Activated CD4-positive, alpha-beta memory T cell treated with anti-CD3 and anti-CD28 coated beads for 36 hours (primary cell): Measurements from ENCODE around the gene RAB35. TPM values are rescaled to one million over a fixed set of nuclear protein-coding genes. Genes with fewer than 3 reads are reported as not detected.

Experiments used
- CTCF ChIA-PET: fragments of 350-600 bp; sonication (Branson Sonifier 250); formaldehyde crosslinking; loops from one replicate; lab custom pipeline; 2021; ENCODE audit warnings: antibody characterized with exemption, inconsistent platforms; lab: Charles Lee
- POLR2A ChIA-PET: fragments of 350-600 bp; sonication (Branson Sonifier 250); formaldehyde crosslinking; loops from one replicate; lab custom pipeline; 2021; ENCODE audit warnings: antibody characterized with exemption; lab: Charles Lee
- DNase-seq: peaks from one replicate; pipeline ENCODE4 v3.0.0-alpha.2; 2020
- H3K27ac Mint-ChIP-seq: one replicate; pipeline ENCODE4 v1.8.0; 2021; ENCODE audit warnings: mixed read lengths
- H3K27me3 Mint-ChIP-seq: one replicate; pipeline ENCODE4 v1.8.0; 2021; ENCODE audit warnings: mixed read lengths
- H3K36me3 Mint-ChIP-seq: one replicate; pipeline ENCODE4 v1.8.0; 2021; ENCODE audit warnings: mixed read lengths
- H3K4me1 Mint-ChIP-seq: one replicate; pipeline ENCODE4 v1.8.0; 2021; ENCODE audit warnings: low read depth, mixed read lengths
- H3K4me3 Mint-ChIP-seq: one replicate; pipeline ENCODE4 v1.8.0; 2021; ENCODE audit warnings: mild to moderate bottlenecking, mixed read lengths
- H3K9me3 Mint-ChIP-seq: one replicate; pipeline ENCODE4 v1.8.0; 2021; ENCODE audit warnings: mixed read lengths
- intact Hi-C: fragments of 100-400 bp; cut with micrococcal nuclease; formaldehyde crosslinking; loops from one replicate; pipeline ENCODE4 v1.15.1; 2023
- total RNA-seq, 2 experiments: library from RNA; stranded (reverse); gene quantifications; one replicate each; pipeline ENCODE4 v1.2.3, GENCODE V29; 2021

Gene RAB35
- total RNA-seq, 2 experiments from 2014 or later: 62.1 to 66.4 TPM

DNA sequence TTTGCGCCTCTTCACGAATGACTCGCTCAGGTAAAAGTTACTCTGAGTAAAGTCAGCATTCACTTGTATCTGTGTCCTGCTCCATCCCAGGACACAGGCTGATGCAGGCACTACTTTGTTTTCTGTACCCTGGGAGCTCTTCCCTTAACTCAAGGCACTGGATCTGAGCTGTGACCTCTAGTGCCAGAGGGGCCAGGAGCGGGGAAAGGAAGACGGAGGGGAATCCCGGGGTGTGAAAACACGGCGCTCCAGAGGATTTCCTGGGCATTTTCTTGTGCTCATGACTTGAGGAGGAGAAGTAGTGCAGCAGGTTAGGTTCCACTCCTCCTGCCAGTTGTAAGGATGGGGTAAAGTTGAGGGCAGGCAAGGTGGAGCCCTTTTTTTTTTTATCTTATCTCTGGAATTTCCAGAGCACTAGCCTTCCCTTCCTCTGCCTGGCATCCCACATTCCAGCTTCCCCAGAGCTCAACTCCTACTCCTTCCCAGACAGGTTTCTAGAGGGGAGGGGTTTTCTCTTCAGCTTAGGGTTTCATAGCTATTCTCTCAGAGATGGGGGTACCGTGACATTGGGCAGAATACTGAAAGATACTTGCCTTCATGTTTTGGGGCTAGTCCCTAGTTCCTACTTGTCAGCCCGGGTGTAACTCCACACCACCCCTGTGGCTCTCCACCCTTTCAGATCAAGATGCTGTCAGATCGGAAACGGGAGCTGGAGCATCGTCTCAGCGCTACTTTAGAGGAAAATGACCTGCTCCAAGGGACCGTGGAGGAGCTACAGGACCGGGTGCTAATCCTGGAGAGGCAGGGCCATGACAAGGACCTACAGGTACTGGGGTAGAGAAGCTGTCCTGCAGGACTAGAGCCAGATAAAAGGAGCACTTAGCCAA is 52.3 kb downstream of the RAB35 start:
- ChIA-PET CTCF (no interaction called here), POLR2A (no interaction called here)
- intact Hi-C loops: no loop called here
- Mint-ChIP-seq H3K27me3 (no peaks in the 10 kb centered on the region), H3K27ac (no peak overlapping the region), H3K36me3 (peaks cover 59% of the 10 kb centered on the region), H3K4me1 (peaks cover 7% of the 10 kb centered on the region), H3K9me3 (no peaks in the 10 kb centered on the region), H3K4me3 (no peak overlapping the region)
- no peak for DNase-seq

DNA sequence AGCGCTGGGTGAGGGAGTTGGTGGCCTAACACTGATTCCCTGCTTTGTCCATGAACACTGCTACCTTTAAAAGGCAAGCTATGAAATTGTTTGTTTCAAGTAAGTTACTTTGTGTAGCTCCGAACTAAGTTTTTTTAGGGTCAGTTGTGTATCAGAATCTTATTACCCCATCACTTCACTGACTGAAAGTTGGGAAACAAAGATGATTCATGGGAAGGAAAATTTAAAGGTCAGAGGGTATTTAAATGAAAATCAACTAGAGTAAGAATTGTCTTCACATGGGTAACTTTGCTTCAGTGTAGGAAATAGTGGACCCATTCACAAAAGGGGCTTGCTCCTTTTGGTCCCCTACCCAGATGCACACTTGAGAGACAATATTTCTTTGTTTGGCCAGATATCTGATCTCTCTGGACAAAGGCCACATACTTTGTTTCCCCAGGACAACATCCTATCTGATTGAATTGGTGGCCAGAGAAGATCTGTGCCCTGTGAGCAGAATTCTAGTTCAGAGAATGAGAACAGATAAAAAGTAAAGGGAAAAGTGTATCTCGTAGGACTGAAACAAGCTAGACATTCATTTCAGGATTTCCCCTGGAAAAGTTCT is 53.5 kb downstream of the RAB35 start:
- intact Hi-C loops: no loop called here
- CTCF ChIA-PET: no interaction called here
- POLR2A ChIA-PET: no interaction called here
- Mint-ChIP-seq H3K27me3 (no peaks in the 10 kb centered on the region), H3K36me3 (peaks cover 54% of the 10 kb centered on the region), H3K4me1 (peaks cover 7% of the 10 kb centered on the region), H3K4me3 (no peak overlapping the region), H3K9me3 (no peaks in the 10 kb centered on the region), H3K27ac (no peak overlapping the region)
- DNase-seq: no peak

DNA sequence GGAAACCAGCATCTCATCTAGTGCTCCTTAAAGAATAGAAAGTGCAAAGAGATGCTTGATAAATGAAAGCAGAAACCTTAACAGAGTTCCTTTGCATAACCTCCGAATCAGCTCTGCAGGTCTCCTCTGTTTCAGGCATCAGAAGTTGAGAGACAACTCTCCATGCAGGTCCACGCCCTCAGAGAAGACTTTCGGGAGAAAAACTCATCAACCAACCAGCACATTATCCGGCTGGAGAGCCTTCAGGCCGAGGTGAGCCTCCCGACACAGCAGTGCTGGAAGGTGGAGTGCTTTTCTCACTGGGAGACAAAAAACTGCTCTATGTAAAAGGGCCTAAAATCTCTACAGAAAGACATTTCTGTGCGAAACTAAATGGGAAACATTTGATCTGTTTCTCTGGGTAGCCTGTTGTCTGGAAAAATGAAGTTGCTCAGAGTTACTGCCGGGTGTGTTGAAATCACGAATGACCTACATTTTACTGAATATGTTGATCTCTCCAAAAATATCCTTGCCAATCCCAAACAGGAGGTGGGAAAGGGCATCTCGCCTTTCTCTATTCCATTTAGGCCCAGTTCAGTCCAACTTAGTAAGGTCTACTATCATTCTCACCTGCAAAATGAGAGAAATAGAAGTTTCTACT is 54.9 kb downstream of the RAB35 start:
- ChIA-PET CTCF (no interaction called here), POLR2A (no interaction called here)
- H3K9me3 Mint-ChIP-seq: no peaks in the 10 kb centered on the region
- H3K36me3 Mint-ChIP-seq: peaks cover 44% of the 10 kb centered on the region
- no peaks in the 10 kb centered on the region for H3K27me3 Mint-ChIP-seq
- no peak overlapping the region for H3K4me3 Mint-ChIP-seq
- intact Hi-C loops: no loop called here
- DNase-seq: no peak
- peaks cover 7% of the 10 kb centered on the region for H3K4me1 Mint-ChIP-seq
- H3K27ac Mint-ChIP-seq: no peak overlapping the region

DNA sequence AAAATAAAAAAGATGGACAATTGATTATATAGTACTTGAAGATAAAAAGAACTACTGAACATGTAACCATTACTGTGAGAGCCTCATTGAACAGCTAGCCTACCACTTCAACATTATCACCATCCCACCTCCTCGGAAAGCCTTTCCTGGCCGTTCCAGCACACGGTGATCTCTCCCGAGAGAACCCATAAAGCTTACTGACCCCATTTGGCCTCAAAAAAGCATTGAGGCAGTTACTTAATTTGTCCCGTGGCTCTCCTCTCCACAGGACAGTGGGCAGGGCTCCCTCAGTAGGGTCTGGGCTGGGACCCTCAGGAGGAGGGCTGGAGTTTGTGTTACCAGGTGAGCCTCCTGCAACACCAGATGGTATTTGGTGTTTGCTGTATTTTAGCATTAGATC is 55.8 kb downstream of the RAB35 start:
- Mint-ChIP-seq H3K36me3 (peaks cover 37% of the 10 kb centered on the region), H3K27ac (no peak overlapping the region), H3K4me3 (no peak overlapping the region), H3K4me1 (peaks cover 7% of the 10 kb centered on the region), H3K9me3 (no peaks in the 10 kb centered on the region), H3K27me3 (no peaks in the 10 kb centered on the region)
- intact Hi-C loops: no loop called here
- no peak for DNase-seq
- ChIA-PET POLR2A (no interaction called here), CTCF (no interaction called here)

DNA sequence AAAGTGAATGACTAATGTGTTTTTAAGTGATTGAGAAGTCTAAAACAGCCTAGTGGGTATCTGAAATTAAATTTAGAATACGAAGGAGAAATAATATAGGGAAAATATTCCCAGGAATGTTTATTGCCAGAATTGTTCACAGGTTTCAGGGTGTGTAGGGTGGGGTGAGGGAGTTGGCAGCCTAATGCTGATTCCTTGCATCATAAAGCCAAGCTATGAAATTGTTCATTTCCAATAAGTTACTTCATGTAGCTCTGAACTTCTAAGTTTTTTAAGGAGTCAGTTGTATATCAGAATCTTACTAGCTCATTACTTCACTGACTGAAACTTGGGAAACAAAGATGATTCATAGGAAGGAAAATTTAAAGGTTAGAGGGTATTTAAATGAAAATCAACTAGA is 56.4 kb downstream of the RAB35 start:
- Mint-ChIP-seq H3K9me3 (no peaks in the 10 kb centered on the region), H3K27me3 (no peaks in the 10 kb centered on the region), H3K4me3 (no peak overlapping the region), H3K27ac (no peak overlapping the region), H3K4me1 (peaks cover 7% of the 10 kb centered on the region), H3K36me3 (peaks cover 36% of the 10 kb centered on the region)
- ChIA-PET POLR2A (no interaction called here), CTCF (no interaction called here)
- no peak for DNase-seq
- intact Hi-C loops: no loop called here

DNA sequence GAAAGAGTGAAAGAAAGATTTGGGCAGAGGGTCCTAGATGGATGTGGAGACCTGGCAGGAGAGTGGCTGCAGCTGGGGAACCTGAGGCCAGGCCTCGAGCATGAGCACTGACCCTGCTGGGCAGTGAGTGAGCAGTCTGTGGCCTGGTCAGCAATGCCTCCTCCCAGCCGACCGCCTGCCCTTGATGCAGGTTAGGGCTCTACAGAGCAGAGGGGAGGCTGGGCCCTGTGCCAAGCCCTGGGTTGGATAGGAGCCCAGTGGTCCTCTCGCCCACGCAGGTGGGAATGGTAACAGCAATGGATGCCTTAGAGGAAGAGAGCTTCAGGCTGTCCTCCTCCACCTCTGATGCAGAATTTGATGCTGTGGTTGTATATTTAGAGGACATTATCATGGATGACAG is 59.8 kb downstream of the RAB35 start:
- no peak overlapping the region for H3K4me3 Mint-ChIP-seq
- POLR2A ChIA-PET: no interaction called here
- CTCF ChIA-PET: no interaction called here
- no peaks in the 10 kb centered on the region for H3K9me3 Mint-ChIP-seq
- no peak overlapping the region for H3K27ac Mint-ChIP-seq
- no peak for DNase-seq
- peaks cover 14% of the 10 kb centered on the region for H3K4me1 Mint-ChIP-seq
- H3K36me3 Mint-ChIP-seq: peaks cover 32% of the 10 kb centered on the region
- H3K27me3 Mint-ChIP-seq: no peaks in the 10 kb centered on the region
- intact Hi-C loops: no loop called here

DNA sequence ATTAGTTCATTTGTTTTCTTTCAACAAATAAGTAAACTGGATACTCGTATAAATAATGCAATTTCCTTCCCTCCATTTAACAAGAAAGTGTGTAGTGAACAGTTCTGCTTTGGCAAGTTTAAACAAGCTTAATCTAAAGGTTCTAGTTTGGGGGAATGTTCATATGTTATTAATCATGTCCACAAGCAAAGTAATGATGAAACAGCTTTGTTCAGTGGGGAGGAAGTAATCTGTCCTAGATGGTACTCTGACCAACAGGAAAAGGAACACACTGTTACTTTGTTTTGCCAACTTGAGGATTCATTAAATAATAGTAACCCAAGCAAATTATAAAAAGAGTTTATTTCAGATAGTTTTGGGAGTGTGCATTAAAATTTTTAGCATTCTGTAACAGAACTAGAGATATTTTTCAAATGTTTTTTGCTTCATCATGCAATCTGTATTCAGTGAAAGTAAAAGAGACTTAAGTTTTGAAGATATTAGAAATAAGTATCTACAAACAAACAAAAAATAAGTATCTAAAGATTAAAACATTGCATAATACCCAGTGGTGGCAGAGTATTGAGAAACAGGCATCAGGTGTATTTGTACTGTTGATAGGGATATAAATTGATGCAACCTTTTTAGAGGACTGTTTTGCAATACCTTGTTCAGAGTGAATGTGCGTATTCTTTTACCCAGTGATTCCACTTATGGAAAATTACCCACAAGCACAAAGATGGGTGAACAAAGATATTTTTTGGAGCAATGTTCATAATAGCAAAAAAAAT is 61.1 kb downstream of the RAB35 start:
- Mint-ChIP-seq H3K9me3 (no peaks in the 10 kb centered on the region), H3K4me1 (peaks cover 17% of the 10 kb centered on the region), H3K4me3 (no peak overlapping the region), H3K36me3 (peaks cover 30% of the 10 kb centered on the region), H3K27ac (no peak overlapping the region), H3K27me3 (no peaks in the 10 kb centered on the region)
- ChIA-PET POLR2A (no interaction called here), CTCF (no interaction called here)
- no peak for DNase-seq
- intact Hi-C loops: no loop called here

DNA sequence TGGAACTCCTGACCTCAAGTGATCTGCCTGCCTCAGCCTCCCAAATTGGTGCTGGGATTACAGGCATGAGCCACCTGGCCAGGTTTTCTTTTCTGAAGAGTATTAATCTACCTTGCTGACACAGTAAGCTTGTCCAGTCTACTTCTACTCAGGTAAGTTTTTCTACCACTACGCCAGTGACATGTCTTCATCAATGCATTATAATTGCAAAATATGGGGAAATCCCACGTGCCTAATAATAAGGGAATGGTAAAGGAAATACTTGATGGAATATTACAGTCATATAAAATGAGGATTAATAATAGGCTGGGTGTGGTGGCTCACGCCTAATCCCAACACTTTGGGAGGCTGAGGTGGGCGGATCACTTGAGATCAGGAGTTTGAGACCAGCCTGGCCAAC is 62.3 kb downstream of the RAB35 start:
- no peak overlapping the region for H3K4me3 Mint-ChIP-seq
- peaks cover 19% of the 10 kb centered on the region for H3K4me1 Mint-ChIP-seq
- DNase-seq: no peak
- intact Hi-C loops: no loop called here
- H3K27me3 Mint-ChIP-seq: no peaks in the 10 kb centered on the region
- H3K36me3 Mint-ChIP-seq: peaks cover 35% of the 10 kb centered on the region
- CTCF ChIA-PET: no interaction called here
- no peaks in the 10 kb centered on the region for H3K9me3 Mint-ChIP-seq
- POLR2A ChIA-PET: no interaction called here
- no peak overlapping the region for H3K27ac Mint-ChIP-seq

DNA sequence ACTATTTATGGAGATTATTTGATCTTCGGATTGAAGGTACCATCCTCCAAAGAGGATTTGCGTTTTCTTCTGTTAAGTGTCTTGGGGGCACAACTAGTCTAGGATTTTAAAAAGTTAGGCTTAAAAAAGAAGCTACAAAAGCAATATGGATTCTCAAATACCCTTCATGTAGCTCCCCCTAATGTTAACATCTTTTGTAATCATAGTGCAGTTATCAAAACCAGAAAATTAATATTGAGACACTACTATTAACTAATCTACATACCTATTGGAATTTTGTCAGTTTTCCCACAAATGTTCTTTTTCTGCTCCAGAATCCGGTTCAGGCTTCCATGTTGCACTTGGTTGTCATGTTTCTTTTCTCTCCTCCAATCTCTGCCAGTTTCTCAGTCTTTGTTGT is 65.0 kb downstream of the RAB35 start:
- POLR2A ChIA-PET: no interaction called here
- H3K4me3 Mint-ChIP-seq: no peak overlapping the region
- H3K27ac Mint-ChIP-seq: no peak overlapping the region
- intact Hi-C loops: no loop called here
- peaks cover 44% of the 10 kb centered on the region for H3K4me1 Mint-ChIP-seq
- no peaks in the 10 kb centered on the region for H3K9me3 Mint-ChIP-seq
- H3K36me3 Mint-ChIP-seq: peaks cover 35% of the 10 kb centered on the region
- no peak for DNase-seq
- H3K27me3 Mint-ChIP-seq: no peaks in the 10 kb centered on the region
- CTCF ChIA-PET: interaction anchor here (0.7 kb wide), 1 partner anchor 36 kb away, joined by 3 read pairs; no protein-coding TSS in a partner anchor

DNA sequence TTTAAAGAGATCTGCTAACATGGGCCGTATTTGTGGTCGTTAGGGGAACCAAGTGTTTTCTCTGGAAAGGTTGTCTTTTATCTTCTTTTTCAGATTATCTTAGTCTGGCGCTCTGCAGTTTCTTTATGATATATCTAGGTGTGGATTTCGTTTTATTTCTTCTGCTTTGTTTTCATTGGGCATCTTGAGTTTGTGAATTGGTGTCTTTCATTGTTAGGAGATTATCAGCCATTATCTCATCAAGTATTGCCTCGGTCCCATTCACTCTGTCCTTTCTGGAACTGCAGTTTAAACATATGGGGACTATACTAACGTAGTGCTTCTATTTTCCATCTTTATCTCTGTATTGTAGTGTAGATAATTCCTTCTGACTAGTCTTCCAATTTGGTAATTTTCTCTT is 67.1 kb downstream of the RAB35 start:
- no peak overlapping the region for H3K4me3 Mint-ChIP-seq
- H3K27me3 Mint-ChIP-seq: no peaks in the 10 kb centered on the region
- ChIA-PET POLR2A (interaction anchor here (0.7 kb wide), 1 partner anchor 50 kb away, joined by 4 read pairs; no protein-coding TSS in a partner anchor), CTCF (no interaction called here)
- no peak overlapping the region for H3K27ac Mint-ChIP-seq
- peaks cover 50% of the 10 kb centered on the region for H3K4me1 Mint-ChIP-seq
- peaks cover 41% of the 10 kb centered on the region for H3K36me3 Mint-ChIP-seq
- intact Hi-C loops: no loop called here
- no peak for DNase-seq
- no peaks in the 10 kb centered on the region for H3K9me3 Mint-ChIP-seq

DNA sequence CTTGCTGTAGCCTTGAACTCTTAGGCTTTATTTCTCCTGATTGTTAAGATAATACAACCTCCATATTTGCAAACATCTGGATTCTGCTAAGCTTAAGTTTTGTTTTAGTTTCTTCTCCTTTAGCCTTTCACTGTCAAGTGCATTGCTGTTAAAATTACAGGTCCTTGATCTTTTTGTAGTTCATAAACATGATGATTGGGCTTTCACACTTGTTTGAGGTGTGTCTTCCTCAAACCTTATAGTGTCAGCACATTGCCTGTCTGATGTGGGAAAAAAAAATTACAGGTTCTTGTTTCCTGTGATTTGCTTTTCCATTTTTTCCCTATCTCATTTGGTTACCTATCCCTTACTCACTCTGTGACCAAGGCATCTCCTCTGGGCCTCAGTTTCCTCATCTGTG is 68.3 kb downstream of the RAB35 start:
- H3K27ac Mint-ChIP-seq: peak overlapping the region; percentile 65
- ChIA-PET POLR2A (interaction anchor here (0.6 to 0.9 kb wide), 2 partner anchors 21 to 41 kb away, joined by 3 read pairs; no protein-coding TSS in a partner anchor), CTCF (interaction anchor here (0.6 to 1.2 kb wide), 2 partner anchors 59 to 217 kb away, joined by 3 read pairs; partner anchors contain the start of gene BICDL1)
- no peaks in the 10 kb centered on the region for H3K27me3 Mint-ChIP-seq
- H3K9me3 Mint-ChIP-seq: no peaks in the 10 kb centered on the region
- H3K4me1 Mint-ChIP-seq: peaks cover 47% of the 10 kb centered on the region
- DNase-seq: no peak
- intact Hi-C loops: no loop called here
- H3K36me3 Mint-ChIP-seq: peaks cover 45% of the 10 kb centered on the region
- no peak overlapping the region for H3K4me3 Mint-ChIP-seq

DNA sequence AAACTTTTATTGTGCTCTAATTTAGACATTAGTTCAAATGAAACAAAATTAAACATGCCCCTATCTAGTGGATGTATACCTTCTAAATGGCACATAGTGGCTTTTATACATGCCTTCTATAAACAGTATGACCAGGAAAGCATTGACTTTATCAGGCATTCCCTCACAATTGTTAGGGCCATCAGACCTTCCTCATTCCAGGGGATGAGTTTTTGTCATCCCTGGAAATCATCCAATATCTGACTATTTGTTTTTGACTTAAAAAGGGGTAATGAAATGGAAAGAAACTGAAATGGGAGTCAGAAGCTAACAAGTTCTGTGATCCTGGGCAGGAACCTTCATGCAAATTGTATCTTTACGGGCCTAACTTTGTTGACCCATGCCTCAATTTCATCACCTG is 69.5 kb downstream of the RAB35 start:
- CTCF ChIA-PET: no interaction called here
- Mint-ChIP-seq H3K4me1 (peaks cover 45% of the 10 kb centered on the region), H3K36me3 (peaks cover 46% of the 10 kb centered on the region), H3K4me3 (no peak overlapping the region), H3K9me3 (no peaks in the 10 kb centered on the region), H3K27ac (no peak overlapping the region), H3K27me3 (no peaks in the 10 kb centered on the region)
- DNase-seq: no peak
- POLR2A ChIA-PET: no interaction called here
- intact Hi-C loops: no loop called here
